NCI-H2171 (cell line): ENCODE measurements around the gene PLD2.
"Not testable (repeated sequence)": the region's sequence is repeated elsewhere in the genome, so short reads cannot be mapped to it uniquely, and the experiment has no call there.

Experiments
- DNase-seq: peaks from one replicate; lab custom pipeline; 2025; lab: John Stamatoyannopoulos, UW

Gene PLD2

DNA sequence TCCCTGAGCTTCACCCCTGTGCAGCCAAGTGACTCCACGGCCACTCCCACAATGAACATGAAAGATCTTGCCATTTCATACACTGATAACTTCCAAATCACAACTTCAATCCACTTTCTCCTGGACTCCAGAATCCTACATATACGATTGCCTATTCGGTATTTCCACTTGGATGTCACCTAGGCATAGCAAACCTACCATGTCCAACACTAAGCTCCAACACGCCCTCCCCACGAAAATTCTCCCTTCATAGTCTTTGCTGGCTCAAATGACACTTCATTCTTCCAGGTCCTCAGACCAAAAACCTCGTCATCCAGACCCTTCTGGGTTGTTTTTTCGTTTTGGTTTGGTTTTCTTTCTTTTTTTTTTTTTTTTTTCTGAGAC lies 16.3 kb upstream of the PLD2 start:
- no peak for DNase-seq

DNA sequence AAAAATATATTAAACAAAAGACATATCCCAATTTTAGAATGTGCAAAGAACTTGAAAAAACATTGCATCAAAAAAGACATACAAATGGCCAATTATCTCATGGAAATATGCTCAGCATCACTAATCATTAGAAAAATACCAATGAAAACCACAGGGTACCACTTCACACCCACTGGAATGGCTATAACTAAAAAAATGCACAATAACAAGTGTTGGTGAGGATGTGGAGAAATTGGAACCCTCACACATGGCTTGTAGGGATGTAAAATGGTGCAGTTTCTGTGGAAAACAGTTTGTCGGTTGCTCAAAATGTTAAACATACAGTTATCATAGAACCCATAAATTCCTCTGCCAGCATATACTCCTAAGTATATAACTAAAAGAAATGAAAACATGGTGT lies 11.8 kb upstream of the PLD2 start:
- no peak for DNase-seq

DNA sequence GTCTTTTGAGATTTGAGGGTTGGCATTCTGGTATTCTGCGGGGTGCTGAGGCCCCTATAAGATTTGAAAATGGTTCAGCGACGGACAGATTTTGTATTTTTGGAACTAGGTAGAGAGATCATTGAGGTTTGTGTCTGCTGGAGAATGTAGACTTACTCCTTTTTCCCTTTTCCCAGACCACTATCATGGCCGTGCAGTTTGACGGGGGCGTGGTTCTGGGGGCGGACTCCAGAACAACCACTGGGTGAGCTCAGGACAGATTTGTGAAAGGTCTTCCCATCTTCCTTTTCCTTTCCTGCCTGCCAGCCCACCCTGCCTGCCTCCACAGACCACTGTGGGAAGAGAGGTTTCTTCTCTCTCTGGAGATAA lies 10.4 kb upstream of the PLD2 start:
- DNase-seq, result no peak

DNA sequence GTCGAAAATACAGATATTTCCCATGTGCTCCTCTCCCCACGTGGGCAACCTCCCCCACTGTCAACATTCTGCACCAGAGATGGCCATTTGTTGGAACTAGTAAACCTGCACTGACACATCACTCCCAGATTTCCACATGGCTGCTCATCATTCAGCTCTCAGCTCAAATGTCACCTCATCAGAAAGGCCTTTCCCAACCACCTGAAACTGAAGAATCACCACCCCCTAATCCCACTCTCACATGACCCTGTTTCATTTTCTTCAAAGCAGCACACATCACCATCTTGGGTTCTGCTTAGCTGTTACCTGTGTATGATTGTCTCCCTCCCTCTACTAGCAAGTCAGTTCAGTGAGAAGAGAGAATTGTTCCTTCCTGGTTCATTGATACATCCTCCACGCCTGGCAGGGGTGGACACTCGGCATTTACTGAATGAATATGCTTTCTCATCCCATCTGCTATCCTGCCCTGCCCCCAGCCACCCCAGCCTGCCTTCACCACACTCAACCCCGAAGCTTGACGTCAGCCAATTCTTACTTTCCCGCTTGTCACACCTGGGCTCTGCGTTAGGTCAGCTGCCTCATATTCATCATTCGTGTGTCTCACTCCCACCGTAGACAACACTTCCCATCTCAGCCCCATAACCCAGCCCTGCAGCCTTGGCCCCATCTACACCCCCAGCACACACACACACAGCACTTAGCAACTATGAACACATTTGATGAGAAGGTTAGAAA lies 6.3 kb upstream of the PLD2 start:
- peak; percentile 79 for DNase-seq

DNA sequence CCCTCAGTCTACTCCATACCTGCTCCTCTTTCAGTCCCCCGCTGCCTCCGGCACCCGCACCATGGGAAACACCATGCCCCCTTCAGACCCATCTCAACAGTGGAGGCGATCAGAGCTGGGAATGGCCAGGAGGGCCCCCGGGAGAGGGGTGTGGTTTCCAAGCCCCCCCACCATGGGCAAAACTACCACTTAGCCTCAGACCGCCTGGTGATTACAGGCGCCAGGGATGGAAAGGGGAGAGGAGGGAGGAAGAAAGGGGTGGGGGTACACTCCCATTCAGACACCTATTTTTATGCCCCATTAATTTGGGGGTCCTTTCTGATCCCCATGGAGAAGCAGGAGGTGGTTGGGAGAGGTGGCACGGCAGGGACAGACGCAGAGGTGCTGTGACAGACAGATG lies 4.7 kb upstream of the PLD2 start, which contains the start of gene C17orf114:
C17orf114 (minus strand) TSS at position 101 of the 400 bp plus-strand sequence.
- DNase-seq, result no peak

DNA sequence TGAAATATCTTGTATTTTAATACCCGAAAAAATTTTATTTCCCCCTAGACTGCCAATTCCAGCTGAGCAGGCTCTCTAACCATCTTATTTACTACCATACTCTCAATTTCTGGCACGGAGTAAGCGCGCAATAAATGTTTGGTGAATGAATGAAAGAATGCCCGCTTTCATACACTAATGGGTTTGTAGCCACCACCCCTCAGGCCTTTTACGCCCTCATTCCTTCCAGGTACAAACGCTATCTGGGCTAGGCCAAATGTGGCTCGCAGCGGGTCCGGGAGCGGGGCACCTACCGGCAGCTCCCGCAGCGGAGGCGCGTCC lies 536 bp upstream of the PLD2 start:
- DNase-seq, result peak; percentile 56

DNA sequence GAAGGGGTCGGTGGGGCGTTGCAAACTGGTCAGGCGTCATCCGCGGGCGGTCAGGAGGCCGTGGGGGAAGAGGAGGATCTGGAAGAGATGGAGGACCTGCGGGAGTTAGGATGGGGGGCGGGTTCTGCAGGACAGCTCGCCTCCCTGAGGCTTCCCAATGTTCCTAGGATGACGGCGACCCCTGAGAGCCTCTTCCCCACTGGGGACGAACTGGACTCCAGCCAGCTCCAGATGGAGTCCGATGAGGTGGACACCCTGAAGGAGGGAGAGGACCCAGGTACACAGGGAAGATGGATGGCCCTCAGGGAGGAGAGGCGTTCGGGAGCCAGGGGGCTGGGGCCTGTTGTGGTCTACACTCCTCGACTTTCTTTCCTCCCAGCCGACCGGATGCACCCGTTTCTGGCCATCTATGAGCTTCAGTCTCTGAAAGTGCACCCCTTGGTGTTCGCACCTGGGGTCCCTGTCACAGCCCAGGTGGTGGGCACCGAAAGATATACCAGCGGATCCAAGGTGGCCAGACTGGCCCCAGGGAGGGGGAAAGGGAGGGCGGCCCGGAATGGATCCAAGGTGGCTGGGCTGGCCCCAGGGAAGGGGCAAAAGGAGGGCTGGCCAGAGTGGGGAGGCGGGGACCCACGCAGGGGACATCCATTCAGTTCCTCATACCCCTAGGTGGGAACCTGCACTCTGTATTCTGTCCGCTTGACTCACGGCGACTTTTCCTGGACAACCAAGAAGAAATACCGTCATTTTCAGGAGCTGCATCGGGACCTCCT lies 839 bp downstream of the PLD2 start:
- no peak for DNase-seq

DNA sequence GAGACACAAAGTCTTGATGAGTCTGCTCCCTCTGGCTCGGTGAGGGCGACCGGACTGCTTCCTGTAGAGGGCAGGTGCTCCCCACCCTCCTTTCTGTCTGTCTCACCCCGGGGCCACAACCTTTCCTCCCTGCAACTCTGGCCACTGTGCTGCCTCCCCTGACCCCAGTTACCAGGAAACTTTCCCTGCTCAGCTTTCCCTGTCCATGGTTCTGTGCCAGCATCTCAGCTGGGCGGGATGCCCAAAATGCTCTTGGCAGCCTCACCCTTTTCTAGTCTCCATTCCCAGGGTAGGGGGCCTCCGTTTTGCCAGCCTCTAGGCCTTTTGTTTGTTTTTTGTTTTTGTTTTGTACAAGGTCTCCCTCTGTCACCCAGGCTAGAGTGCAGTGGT lies 1.4 kb downstream of the PLD2 start:
- no peak for DNase-seq

DNA sequence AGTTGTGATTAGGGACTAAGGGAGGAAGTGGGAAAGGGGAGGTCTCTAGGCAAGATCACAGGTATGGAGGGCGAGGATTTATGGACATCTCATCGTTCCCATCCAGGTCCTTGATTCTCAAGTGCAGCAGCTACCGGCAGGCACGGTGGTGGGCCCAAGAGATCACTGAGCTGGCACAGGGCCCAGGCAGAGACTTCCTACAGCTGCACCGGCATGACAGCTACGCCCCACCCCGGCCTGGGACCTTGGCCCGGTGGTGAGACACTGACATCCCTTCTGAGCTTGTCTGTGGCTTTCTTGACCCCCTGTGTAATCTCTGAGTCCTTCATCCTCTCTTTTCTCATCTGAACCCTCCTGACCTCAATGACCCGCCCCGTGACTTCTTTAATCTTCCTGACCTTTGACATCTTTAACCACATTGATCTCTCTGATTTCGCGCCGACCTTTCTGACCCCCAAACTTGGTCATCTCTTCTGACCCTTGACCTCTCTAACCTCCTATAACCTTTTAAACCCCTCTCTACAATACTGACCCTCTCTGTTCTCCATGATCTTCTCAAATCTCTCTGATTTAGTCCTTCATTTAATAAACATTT lies 3.8 kb downstream of the PLD2 start:
- no peak for DNase-seq

DNA sequence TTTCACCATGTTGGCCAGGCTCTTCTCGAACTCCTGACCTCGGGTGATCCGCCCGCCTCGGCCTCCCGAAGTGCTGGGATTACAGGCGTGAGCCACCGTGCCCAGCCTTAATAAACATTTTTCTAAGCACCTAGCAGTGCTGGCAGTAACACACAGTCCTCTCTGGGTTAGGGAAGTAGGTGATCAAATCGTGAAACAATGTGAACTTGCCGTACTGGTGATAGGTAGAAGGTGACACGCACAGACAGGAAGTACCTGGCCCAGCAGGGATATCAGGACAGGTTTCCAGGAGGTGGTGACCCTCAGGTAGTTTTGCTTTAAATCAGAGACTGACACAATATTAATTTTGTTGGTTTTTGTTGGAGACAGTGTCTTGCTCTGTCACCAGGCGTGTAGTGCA lies 4.5 kb downstream of the PLD2 start:
- DNase-seq, result no peak

DNA sequence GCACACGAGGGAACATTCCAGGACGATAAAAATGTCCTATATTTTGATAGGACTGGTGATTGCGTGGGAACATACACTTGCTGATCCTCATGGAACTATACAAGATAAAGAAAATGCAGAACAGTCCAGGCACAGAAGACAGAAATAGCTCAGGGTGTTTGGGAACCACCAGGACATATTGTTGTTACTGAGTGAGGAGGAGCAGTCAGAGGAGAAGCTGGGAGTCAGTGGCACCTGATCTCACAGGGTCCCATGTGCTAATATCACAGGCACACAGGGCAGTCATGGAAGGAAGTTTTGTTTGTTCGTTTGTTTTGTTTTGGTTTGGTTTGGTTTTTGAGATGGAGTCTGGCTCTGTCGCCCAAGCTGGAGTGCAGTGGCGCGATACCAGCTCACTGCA lies 5.7 kb downstream of the PLD2 start:
- no peak for DNase-seq

DNA sequence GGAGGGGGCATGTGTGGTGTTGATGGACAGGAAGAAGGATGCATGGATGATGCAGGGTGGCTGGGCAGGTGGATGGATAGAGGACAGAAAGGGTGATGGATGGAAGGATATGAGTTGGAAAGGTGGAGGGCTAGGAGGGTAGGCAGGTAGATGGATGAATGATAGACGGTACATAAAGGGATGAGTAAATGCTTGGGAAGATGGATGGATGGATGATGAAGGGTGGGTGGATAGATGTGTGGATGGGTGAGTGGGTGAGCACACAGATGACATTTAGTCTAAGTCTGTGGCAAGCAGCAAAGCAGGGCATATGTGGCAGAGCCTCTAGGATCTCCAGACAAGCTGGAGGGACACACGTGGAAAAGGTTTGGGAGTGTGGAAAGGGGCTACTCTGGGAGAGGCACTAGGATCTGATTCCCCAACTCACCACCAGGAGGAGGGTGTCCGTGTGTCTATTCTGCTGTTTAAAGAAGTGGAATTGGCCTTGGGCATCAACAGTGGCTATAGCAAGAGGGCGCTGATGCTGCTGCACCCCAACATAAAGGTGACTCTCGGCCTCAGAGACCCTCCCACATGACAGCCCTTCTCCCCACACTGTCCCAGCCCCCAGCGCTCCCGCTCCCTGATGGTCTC lies 8.2 kb downstream of the PLD2 start:
- no peak for DNase-seq

DNA sequence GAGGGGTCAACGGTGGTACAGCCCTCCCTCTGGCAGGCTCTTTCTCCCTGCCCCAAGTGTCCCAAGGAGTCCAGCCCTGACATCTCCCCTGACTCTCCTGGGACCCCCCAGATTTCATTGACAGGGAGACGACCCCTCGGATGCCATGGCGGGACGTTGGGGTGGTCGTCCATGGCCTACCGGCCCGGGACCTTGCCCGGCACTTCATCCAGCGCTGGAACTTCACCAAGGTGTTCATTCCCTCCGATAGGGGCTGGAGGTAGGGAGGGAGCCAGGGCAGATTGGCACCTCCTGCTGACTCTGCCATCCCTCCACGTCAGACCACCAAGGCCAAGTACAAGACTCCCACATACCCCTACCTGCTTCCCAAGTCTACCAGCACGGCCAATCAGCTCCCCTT lies 9.9 kb downstream of the PLD2 start:
- DNase-seq, result no peak

DNA sequence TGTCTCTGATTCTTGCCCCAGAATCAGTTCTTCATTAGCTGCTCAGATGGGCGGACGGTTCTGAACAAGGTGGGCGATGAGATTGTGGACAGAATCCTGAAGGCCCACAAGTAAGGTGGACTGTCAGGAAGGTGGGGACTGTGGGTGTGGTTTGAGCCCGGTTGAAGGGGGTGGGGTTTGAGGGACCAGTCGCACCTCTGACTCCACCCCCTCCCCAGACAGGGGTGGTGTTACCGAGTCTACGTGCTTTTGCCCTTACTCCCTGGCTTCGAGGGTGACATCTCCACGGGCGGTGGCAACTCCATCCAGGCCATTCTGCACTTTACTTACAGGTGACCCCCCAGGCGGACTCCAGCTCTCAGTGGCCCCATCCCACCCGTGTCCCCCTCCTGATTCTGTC lies 11.3 kb downstream of the PLD2 start:
- no peak for DNase-seq

DNA sequence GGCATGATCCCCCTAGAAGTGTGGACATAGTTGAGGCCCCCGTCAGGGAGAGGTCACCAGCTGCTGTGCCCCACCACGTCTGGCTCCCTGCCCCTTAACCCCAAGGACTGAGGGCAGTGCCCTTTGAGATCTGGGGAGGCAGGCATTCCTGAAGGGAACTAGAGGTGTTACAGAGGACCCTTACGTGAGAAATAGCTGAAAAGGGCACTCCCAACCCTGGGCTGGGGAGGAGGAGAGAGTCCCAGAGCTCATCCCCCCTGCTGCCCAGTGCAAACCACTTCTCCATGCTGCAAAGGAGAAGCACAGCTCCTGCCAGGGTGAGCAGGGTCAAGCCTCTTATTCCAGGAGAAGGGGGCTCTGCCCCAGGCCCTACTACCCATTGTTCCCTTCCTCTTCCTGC lies 15.9 kb downstream of the PLD2 start:
- DNase-seq, result no peak

DNA sequence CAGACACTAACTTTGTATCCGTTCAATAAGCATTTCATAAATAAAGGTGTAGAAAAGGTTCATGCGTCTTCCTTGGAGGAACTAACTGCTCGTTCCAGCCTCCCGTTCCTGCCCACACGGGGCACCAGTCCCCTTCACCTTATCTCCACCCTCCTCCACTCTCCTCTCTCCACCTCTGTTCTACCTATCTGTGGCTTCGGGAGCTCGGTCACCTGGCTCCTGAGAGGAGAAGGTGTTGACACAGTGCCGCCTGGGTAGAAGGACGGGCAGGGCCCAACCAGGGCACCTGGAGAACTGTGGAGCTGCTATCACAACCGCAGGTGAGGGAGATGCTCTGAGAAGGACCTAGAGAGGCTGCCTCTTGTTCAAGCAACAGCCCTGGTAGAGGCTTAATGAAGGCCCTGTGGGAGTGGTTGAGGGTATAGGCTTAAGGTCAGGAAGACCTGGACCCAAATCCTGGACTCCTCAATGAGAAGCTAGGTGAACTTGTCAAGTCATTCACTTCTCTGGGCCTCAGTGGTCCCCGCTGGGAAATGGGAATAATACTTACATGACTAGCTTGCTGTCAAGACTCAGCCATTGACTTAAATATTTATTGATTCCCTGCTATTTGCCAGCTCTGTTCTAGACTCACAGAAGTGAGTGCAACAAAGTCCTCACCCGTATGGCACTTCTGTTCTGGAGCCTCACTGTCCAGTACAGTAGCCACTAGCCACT lies 16.6 kb downstream of the PLD2 start:
- DNase-seq, result no peak

DNA sequence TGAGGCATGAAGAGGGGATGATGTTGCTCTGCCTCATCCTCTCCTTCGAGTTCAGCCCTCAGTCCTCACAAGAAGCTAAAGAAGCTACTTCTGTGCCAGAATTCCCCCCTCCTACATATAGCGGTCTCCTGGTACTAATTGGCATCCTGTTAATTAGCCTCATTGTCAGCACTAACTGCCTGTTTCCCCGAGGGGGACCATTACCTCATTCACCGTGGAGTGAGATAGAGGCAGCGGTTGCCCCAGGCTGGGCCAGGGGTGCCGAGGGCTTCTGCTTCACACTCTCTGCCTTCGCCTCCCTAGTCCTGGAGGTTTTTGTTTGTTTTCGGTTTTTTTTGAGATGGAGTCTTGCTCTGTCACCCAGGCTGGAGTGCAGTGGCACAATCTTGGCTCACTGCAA lies 20.4 kb downstream of the PLD2 start:
- DNase-seq, result no peak

DNA sequence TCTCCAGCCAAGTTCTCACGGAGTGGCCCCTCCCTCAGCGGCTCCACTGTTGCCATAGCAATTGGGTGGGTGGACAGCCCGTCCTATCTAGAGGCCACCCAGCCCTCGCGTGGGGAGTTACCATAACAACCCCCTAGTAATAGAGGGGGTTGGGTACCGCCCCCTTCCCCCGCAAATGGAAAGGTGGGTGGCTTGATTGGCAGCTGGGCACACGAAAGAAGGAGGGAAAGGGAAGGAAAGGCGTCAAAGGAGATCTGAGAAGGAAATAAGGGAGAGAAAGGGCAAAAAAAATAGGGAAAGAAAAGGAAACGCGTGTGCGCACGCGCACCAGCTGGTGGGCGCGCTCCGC lies 25.9 kb downstream of the PLD2 start:
- not testable (repeated sequence) for DNase-seq

DNA sequence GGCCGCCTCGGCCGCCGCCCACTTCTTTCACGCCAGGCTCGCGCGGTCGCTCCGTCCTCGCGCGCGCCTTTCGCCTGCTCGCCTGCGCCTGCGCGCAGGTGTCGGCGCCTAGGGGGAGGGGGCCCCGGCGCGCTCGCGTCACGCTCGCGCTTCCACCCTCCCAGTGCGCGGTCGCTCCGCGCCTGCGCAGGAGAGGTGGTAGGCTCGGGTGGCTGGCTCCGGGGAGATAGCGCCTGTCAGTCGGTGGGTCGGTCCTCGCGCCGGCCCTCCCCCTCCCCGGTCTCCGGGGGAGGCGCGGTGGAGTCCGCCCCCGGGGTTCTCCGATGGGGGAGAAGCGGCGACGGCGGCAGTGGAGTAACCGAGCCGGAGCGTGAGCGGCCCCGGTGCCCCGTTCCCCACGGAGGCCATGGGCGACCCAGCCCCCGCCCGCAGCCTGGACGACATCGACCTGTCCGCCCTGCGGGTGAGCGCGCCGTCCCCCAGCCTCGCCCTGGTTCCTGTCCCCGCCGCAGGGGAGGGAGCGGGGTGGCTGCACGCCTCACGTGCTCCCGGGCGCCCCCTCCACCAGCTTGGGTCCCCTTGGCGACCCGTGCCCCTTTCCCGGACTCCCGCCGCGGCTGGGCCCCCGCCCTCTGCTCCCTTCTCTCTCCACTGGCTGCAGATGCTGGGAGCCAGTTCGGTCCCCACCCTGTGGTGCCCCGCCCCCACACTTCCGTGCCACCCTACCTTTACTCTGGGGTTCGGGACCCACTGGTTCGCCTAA lies 26.4 kb downstream of the PLD2 start, which contains the start of gene MINK1:
MINK1 (plus strand) TSS at position 163 of the 763 bp plus-strand sequence; CDS start at position 407, 244 bp downstream.
- DNase-seq, result peak; percentile 89

DNA sequence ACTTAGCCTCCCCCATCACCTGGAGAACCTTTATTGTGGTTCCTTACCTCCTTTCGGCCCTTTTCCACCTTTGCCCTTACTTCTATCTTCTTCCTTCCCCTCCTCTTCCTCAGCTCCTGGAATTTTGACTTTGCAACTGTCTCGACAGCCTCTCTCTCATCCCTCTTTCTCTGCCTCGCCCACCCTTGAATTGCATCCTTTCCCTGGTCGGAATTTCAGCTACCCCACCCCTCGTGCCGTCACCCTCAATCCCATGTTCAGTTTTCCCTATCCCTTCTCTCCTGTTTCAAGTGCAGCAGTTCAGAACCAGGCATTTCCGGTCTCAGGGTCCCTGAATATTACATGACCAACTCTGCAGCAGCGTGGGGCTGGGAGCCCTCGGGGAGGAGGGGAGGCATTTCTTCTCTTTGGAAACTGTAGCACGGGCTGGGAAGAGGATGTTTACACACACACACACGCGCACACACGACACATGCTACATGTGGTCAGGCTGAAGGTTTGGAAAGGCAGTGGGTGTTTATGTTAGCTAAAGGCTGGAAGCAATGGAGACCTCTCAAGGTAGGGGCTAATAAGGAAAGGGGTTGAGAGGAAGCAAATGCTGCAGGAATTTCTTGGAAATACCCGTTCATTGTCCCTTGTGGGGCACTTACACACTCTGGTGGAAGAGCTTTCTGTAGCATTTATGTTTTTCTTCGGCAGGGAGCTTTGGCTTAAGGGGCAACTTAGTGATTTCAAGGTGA lies 27.2 kb downstream of the PLD2 start:
- DNase-seq, result no peak

DNA sequence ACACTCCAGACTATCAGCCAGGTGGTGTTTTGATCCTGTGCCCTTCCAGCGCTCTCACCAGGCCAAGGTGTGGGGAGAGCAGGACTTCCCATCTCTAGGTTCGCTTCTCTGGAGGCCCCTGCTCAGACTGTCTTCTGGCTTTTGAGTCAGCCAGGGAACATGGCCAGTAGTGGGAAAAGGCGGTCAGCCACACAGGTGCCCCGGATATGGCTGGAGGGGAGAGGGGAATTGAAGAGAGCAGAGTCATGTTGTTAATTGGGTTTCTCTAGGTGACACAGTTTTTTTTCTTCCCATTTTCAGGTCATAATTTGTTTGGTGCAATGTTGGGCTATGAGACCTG lies 27.7 kb downstream of the PLD2 start:
- no peak for DNase-seq
